ENCODE measurements around the gene STRN3. TPM values are rescaled to one million over a fixed set of nuclear protein-coding genes. Genes with fewer than 3 reads are reported as not detected.
"Not testable (repeated sequence)": the region's sequence is repeated elsewhere in the genome, so short reads cannot be mapped to it uniquely, and the experiment has no call there.

Gene STRN3
- polyA plus RNA-seq, 2 donors: 7.4 to 9.5 TPM

- H3K27ac ChIP-seq (ENCODE audit: low read depth in 2 of 2, low read length in 1 of 2); H3K4me1 ChIP-seq (ENCODE audit: control insufficient read depth in 2 of 2, insufficient read depth in 2 of 2, low read length in 1 of 2); H3K4me3 ChIP-seq (ENCODE audit: low read depth in 1 of 2, low read length in 2 of 2); H3K9me3 ChIP-seq (ENCODE audit: control insufficient read depth in 2 of 2, insufficient read depth in 1 of 2, low read depth in 1 of 2, low read length in 1 of 2); H3K36me3 ChIP-seq (ENCODE audit: control insufficient read depth in 2 of 2, insufficient read depth in 2 of 2, low read length in 1 of 2); H3K27me3 ChIP-seq (ENCODE audit: control insufficient read depth in 1 of 2, insufficient read depth in 2 of 2, low read length in 2 of 2): not testable (repeated sequence)
- 96 to 97% methylated on average over 13 of the region's 13 CpGs for WGBS, 2 donors
Measured at GRCh38 chr14:30933937-30934336, 92.2 kb downstream of the STRN3 start.

GRCh38 chr14:30928462-30928861 is 97.7 kb downstream of the STRN3 start:
- H3K4me1 ChIP-seq (ENCODE audit: control insufficient read depth in 2 of 2, insufficient read depth in 2 of 2, low read length in 1 of 2): no peaks in the 10 kb centered on the region
- H3K9me3 ChIP-seq (ENCODE audit: control insufficient read depth in 2 of 2, insufficient read depth in 1 of 2, low read depth in 1 of 2, low read length in 1 of 2): no peaks in the 10 kb centered on the region
- no peaks in the 10 kb centered on the region for H3K27me3 ChIP-seq (ENCODE audit: control insufficient read depth in 1 of 2, insufficient read depth in 2 of 2, low read length in 2 of 2)
- H3K27ac ChIP-seq (ENCODE audit: low read depth in 2 of 2, low read length in 1 of 2): no peak overlapping the region
- peaks cover 0 to 3% of the 10 kb centered on the region in 2 donors for H3K36me3 ChIP-seq (ENCODE audit: control insufficient read depth in 2 of 2, insufficient read depth in 2 of 2, low read length in 1 of 2)
- H3K4me3 ChIP-seq (ENCODE audit: low read depth in 1 of 2, low read length in 2 of 2): no peak overlapping the region

DNA sequence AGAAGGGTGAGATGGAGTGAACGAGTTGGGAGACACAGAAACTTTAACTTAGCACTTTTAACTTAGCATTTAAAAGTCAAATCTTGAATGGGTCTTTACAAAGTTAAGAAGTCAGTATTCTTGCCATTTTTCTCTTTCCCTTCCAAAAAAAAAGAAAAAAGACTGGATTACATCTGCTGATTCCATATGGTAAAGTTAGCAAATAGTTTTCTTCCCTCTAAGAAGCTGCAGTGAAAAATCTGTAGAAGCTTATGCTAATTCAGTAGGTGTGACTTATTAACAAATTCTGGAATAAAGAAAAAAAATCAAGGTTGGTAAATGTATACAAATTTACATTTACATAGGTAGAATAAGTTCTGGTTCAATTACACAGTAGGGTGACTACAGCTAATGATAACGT is 100.9 kb downstream of the STRN3 start:
- H3K27ac ChIP-seq (ENCODE audit: low read depth in 2 of 2, low read length in 1 of 2): no peak overlapping the region
- no peaks in the 10 kb centered on the region for H3K27me3 ChIP-seq (ENCODE audit: control insufficient read depth in 1 of 2, insufficient read depth in 2 of 2, low read length in 2 of 2)
- H3K4me3 ChIP-seq (ENCODE audit: low read depth in 1 of 2, low read length in 2 of 2): no peak overlapping the region
- no peaks in the 10 kb centered on the region for H3K4me1 ChIP-seq (ENCODE audit: control insufficient read depth in 2 of 2, insufficient read depth in 2 of 2, low read length in 1 of 2)
- no peaks in the 10 kb centered on the region for H3K9me3 ChIP-seq (ENCODE audit: control insufficient read depth in 2 of 2, insufficient read depth in 1 of 2, low read depth in 1 of 2, low read length in 1 of 2)
- peaks cover 0 to 3% of the 10 kb centered on the region in 2 donors for H3K36me3 ChIP-seq (ENCODE audit: control insufficient read depth in 2 of 2, insufficient read depth in 2 of 2, low read length in 1 of 2)
- WGBS, 2 donors: 80 to 85% methylated on average over 2 of the region's 2 CpGs

GRCh38 chr14:30921788-30922187 is 104.4 kb downstream of the STRN3 start:
- Histone ChIP-seq H3K36me3 (ENCODE audit: control insufficient read depth in 2 of 2, insufficient read depth in 2 of 2, low read length in 1 of 2) (peaks cover 0 to 3% of the 10 kb centered on the region in 2 donors), H3K27me3 (ENCODE audit: control insufficient read depth in 1 of 2, insufficient read depth in 2 of 2, low read length in 2 of 2) (no peaks in the 10 kb centered on the region), H3K27ac (ENCODE audit: low read depth in 2 of 2, low read length in 1 of 2) (no peak overlapping the region), H3K4me1 (ENCODE audit: control insufficient read depth in 2 of 2, insufficient read depth in 2 of 2, low read length in 1 of 2) (no peaks in the 10 kb centered on the region), H3K9me3 (ENCODE audit: control insufficient read depth in 2 of 2, insufficient read depth in 1 of 2, low read depth in 1 of 2, low read length in 1 of 2) (no peaks in the 10 kb centered on the region), H3K4me3 (ENCODE audit: low read depth in 1 of 2, low read length in 2 of 2) (no peak overlapping the region)
- WGBS, 2 donors: 93 to 94% methylated on average over 2 of the region's 2 CpGs

DNA sequence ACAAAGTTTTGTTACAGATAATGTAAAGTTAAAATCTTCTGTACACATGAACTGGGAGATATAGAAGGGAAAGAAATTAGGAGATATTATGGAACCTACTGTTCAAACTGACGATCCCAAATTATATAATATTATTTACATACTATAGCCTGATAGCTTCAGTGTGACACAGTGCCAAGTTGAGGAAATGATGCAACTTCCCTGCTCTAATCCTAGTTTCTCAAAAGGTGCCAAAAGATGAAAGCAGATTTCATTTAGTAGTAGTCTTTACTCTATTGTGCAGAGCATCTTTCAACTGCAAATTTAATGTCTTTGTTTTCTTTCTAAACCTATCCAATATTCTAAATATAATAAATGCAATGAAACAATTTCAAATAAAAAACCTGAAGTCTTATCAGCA is 104.9 kb downstream of the STRN3 start:
- Histone ChIP-seq H3K27ac (ENCODE audit: low read depth in 2 of 2, low read length in 1 of 2) (no peak overlapping the region), H3K4me1 (ENCODE audit: control insufficient read depth in 2 of 2, insufficient read depth in 2 of 2, low read length in 1 of 2) (no peaks in the 10 kb centered on the region), H3K4me3 (ENCODE audit: low read depth in 1 of 2, low read length in 2 of 2) (no peak overlapping the region), H3K9me3 (ENCODE audit: control insufficient read depth in 2 of 2, insufficient read depth in 1 of 2, low read depth in 1 of 2, low read length in 1 of 2) (no peaks in the 10 kb centered on the region), H3K27me3 (ENCODE audit: control insufficient read depth in 1 of 2, insufficient read depth in 2 of 2, low read length in 2 of 2) (no peaks in the 10 kb centered on the region), H3K36me3 (ENCODE audit: control insufficient read depth in 2 of 2, insufficient read depth in 2 of 2, low read length in 1 of 2) (peaks cover 0 to 3% of the 10 kb centered on the region in 2 donors)
- 18 to 32% methylated on average over 1 of the region's 1 CpG for WGBS, 2 donors

DNA sequence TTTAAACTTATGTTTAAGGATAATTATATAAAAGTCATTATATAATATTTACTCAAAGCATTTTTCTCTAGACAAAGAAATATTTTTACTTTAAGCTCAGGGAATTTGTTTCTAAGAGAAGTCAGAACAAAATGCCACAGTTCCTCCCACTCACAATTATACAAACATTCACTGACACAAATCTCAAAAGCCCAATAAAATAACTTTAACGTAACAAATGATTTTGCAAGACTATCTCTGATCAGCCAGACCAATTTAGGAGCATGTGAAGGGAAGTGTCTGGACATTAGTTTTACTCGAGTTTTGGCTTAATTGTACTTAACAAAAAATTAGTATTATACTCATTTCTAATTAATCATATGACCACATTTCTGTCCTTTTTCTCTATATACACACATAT is 110.6 kb downstream of the STRN3 start:
- Histone ChIP-seq H3K27me3 (ENCODE audit: control insufficient read depth in 1 of 2, insufficient read depth in 2 of 2, low read length in 2 of 2) (no peaks in the 10 kb centered on the region), H3K36me3 (ENCODE audit: control insufficient read depth in 2 of 2, insufficient read depth in 2 of 2, low read length in 1 of 2) (peaks cover 0 to 2% of the 10 kb centered on the region in 2 donors), H3K27ac (ENCODE audit: low read depth in 2 of 2, low read length in 1 of 2) (no peak overlapping the region), H3K4me3 (ENCODE audit: low read depth in 1 of 2, low read length in 2 of 2) (no peak overlapping the region), H3K4me1 (ENCODE audit: control insufficient read depth in 2 of 2, insufficient read depth in 2 of 2, low read length in 1 of 2) (no peaks in the 10 kb centered on the region), H3K9me3 (ENCODE audit: control insufficient read depth in 2 of 2, insufficient read depth in 1 of 2, low read depth in 1 of 2, low read length in 1 of 2) (no peaks in the 10 kb centered on the region)
- WGBS, 2 donors: 62 to 66% methylated on average over 2 of the region's 2 CpGs

DNA sequence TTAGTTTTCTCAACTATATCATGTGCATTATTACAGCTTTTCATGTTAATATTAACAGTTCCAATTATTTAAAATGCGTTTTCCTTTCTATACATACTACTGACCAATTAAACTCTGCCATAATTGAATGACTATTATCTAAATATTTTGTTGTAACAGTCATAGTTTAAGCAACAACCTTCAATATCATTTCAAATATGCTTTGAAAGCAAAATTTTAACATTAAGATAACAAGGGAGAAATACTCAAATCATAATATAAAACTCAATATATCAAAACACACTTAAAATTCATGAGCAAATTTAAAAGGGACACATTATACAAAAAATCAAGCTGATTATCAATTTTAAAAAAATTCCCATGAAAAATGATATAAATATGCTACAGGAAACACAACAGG is 111.4 kb downstream of the STRN3 start:
- no peaks in the 10 kb centered on the region for H3K4me1 ChIP-seq (ENCODE audit: control insufficient read depth in 2 of 2, insufficient read depth in 2 of 2, low read length in 1 of 2)
- WGBS, 2 donors: 88 to 94% methylated on average over 1 of the region's 1 CpG
- peaks cover 0 to 2% of the 10 kb centered on the region in 2 donors for H3K36me3 ChIP-seq (ENCODE audit: control insufficient read depth in 2 of 2, insufficient read depth in 2 of 2, low read length in 1 of 2)
- H3K27ac ChIP-seq (ENCODE audit: low read depth in 2 of 2, low read length in 1 of 2): no peak overlapping the region
- H3K9me3 ChIP-seq (ENCODE audit: control insufficient read depth in 2 of 2, insufficient read depth in 1 of 2, low read depth in 1 of 2, low read length in 1 of 2): no peaks in the 10 kb centered on the region
- no peak overlapping the region for H3K4me3 ChIP-seq (ENCODE audit: low read depth in 1 of 2, low read length in 2 of 2)
- H3K27me3 ChIP-seq (ENCODE audit: control insufficient read depth in 1 of 2, insufficient read depth in 2 of 2, low read length in 2 of 2): no peaks in the 10 kb centered on the region

DNA sequence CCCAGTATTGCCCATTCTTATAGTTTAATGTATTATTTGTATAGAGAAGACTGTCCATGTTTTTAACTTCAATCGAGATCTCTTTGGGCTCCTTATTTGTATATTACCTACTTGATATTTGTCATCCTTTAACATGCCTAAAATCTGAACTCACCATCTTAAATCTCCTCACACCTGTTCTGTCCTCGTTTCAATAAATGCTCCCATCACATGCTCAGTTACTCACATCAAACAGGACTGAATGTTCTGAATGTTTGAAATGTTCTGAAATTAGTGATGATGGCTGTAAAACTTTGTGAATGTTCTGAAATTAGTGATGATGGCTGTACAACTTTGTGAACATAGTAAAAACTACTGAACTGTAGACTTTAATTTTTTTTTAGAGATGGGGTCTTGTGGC is 117.4 kb downstream of the STRN3 start:
- Histone ChIP-seq H3K27ac (ENCODE audit: low read depth in 2 of 2, low read length in 1 of 2) (no peak overlapping the region), H3K36me3 (ENCODE audit: control insufficient read depth in 2 of 2, insufficient read depth in 2 of 2, low read length in 1 of 2) (peaks cover 0 to 6% of the 10 kb centered on the region in 2 donors), H3K4me3 (ENCODE audit: low read depth in 1 of 2, low read length in 2 of 2) (no peak overlapping the region), H3K9me3 (ENCODE audit: control insufficient read depth in 2 of 2, insufficient read depth in 1 of 2, low read depth in 1 of 2, low read length in 1 of 2) (no peaks in the 10 kb centered on the region), H3K27me3 (ENCODE audit: control insufficient read depth in 1 of 2, insufficient read depth in 2 of 2, low read length in 2 of 2) (no peaks in the 10 kb centered on the region), H3K4me1 (ENCODE audit: control insufficient read depth in 2 of 2, insufficient read depth in 2 of 2, low read length in 1 of 2) (no peaks in the 10 kb centered on the region)
- 78 to 79% methylated on average over 2 of the region's 2 CpGs for WGBS, 2 donors

DNA sequence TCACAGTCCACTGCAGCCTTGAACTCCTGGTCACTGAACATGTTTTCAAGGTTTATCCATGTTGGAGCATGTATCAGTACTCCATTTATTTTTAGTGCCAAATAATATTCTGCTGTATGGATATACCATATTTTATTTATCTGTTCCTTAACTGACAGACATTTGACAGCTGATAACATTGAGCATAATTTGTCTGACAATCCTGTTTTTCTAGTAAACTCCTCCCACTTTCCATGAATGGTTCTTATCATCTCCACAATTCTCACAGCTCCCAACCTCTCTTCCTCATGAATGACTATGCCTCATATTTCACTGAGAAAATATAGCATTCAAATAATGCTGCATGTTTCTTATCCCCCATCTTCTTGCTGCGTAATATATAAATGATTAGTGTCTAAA is 118.5 kb downstream of the STRN3 start:
- H3K27me3 ChIP-seq (ENCODE audit: control insufficient read depth in 1 of 2, insufficient read depth in 2 of 2, low read length in 2 of 2): no peaks in the 10 kb centered on the region
- H3K36me3 ChIP-seq (ENCODE audit: control insufficient read depth in 2 of 2, insufficient read depth in 2 of 2, low read length in 1 of 2): peaks cover 0 to 9% of the 10 kb centered on the region in 2 donors
- H3K9me3 ChIP-seq (ENCODE audit: control insufficient read depth in 2 of 2, insufficient read depth in 1 of 2, low read depth in 1 of 2, low read length in 1 of 2): no peaks in the 10 kb centered on the region
- no peaks in the 10 kb centered on the region for H3K4me1 ChIP-seq (ENCODE audit: control insufficient read depth in 2 of 2, insufficient read depth in 2 of 2, low read length in 1 of 2)
- no peak overlapping the region for H3K4me3 ChIP-seq (ENCODE audit: low read depth in 1 of 2, low read length in 2 of 2)
- no peak overlapping the region for H3K27ac ChIP-seq (ENCODE audit: low read depth in 2 of 2, low read length in 1 of 2)
- WGBS, 2 donors: 96 to 100% methylated on average over 1 of the region's 1 CpG

- H3K4me3 ChIP-seq (ENCODE audit: low read depth in 1 of 2, low read length in 2 of 2): no peak overlapping the region
- no peaks in the 10 kb centered on the region for H3K4me1 ChIP-seq (ENCODE audit: control insufficient read depth in 2 of 2, insufficient read depth in 2 of 2, low read length in 1 of 2)
- H3K9me3 ChIP-seq (ENCODE audit: control insufficient read depth in 2 of 2, insufficient read depth in 1 of 2, low read depth in 1 of 2, low read length in 1 of 2): no peaks in the 10 kb centered on the region
- H3K36me3 ChIP-seq (ENCODE audit: control insufficient read depth in 2 of 2, insufficient read depth in 2 of 2, low read length in 1 of 2): peaks cover 0 to 9% of the 10 kb centered on the region in 2 donors
- no peak overlapping the region for H3K27ac ChIP-seq (ENCODE audit: low read depth in 2 of 2, low read length in 1 of 2)
- H3K27me3 ChIP-seq (ENCODE audit: control insufficient read depth in 1 of 2, insufficient read depth in 2 of 2, low read length in 2 of 2): no peaks in the 10 kb centered on the region
Measured at GRCh38 chr14:30906752-30907658, 119.2 kb downstream of the STRN3 start.
